HG03045 (cell line): ENCODE data around the gene BTN2A1.

Experiments
- ATAC-seq: cut with Tn5 transposase; IDR thresholded peaks from one replicate; pipeline ENCODE4 v1.9.1; 2021; ENCODE audit warnings: mild to moderate bottlenecking, moderate library complexity; ENCODE audit not compliant: unreplicated experiment

The BTN2A1 gene

GRCh38 chr6:26464416-26465131 is 6.8 kb downstream of the BTN2A1 start:
- ATAC-seq, result no peak

- ATAC-seq, result no peak
Measured at GRCh38 chr6:26465776-26466175, 8.0 kb downstream of the BTN2A1 start.

GRCh38 chr6:26468829-26469228 is 11.1 kb downstream of the BTN2A1 start:
- ATAC-seq, result no peak

- no peak for ATAC-seq
Measured at GRCh38 chr6:26470643-26471042, 12.9 kb downstream of the BTN2A1 start.

- ATAC-seq, result no peak
Measured at GRCh38 chr6:26471970-26472369, 14.2 kb downstream of the BTN2A1 start.

GRCh38 chr6:26472549-26473290 is 15.0 kb downstream of the BTN2A1 start:
- ATAC-seq, result no peak

- no peak for ATAC-seq
Measured at GRCh38 chr6:26473429-26473757, 15.6 kb downstream of the BTN2A1 start.

GRCh38 chr6:26473758-26474438 is 16.1 kb downstream of the BTN2A1 start:
- ATAC-seq, result peak; percentile 94

- ATAC-seq, result no peak
Measured at GRCh38 chr6:26474439-26474881, 16.7 kb downstream of the BTN2A1 start.

- ATAC-seq, result no peak
Measured at GRCh38 chr6:26475823-26476729, 18.3 kb downstream of the BTN2A1 start.

- ATAC-seq, result no peak
Measured at GRCh38 chr6:26476896-26477295, 19.1 kb downstream of the BTN2A1 start.

- no peak for ATAC-seq
Measured at GRCh38 chr6:26477426-26477825, 19.7 kb downstream of the BTN2A1 start.

GRCh38 chr6:26478100-26478984 is 20.6 kb downstream of the BTN2A1 start:
- no peak for ATAC-seq

- ATAC-seq, result no peak
Measured at GRCh38 chr6:26478985-26479278, 21.2 kb downstream of the BTN2A1 start.

GRCh38 chr6:26482338-26482737 is 24.6 kb downstream of the BTN2A1 start:
- ATAC-seq, result no peak

GRCh38 chr6:26483727-26484126 is 26.0 kb downstream of the BTN2A1 start:
- ATAC-seq, result no peak

- ATAC-seq, result no peak
Measured at GRCh38 chr6:26484161-26484560, 26.4 kb downstream of the BTN2A1 start.

- ATAC-seq, result no peak
Measured at GRCh38 chr6:26485112-26485780, 27.5 kb downstream of the BTN2A1 start.

GRCh38 chr6:26486358-26486757 is 28.6 kb downstream of the BTN2A1 start:
- ATAC-seq, result no peak

GRCh38 chr6:26487466-26487865 is 29.7 kb downstream of the BTN2A1 start:
- ATAC-seq, result no peak
